HG03558 (cell line): ENCODE results near the gene SLC25A12.
"Not testable (repeated sequence)": the region's sequence is repeated elsewhere in the genome, so short reads cannot be mapped to it uniquely, and the experiment has no call there.

ENCODE experiments used
- ATAC-seq: cut with Tn5 transposase; IDR thresholded peaks from one replicate; pipeline ENCODE4 v1.9.1; 2021; ENCODE audit warnings: moderate number of reproducible peaks; ENCODE audit not compliant: unreplicated experiment; ENCODE audit errors: extremely low read depth

SLC25A12 gene

GRCh38 chr2:171793691-171794678 lies 100.1 kb downstream of the SLC25A12 start:
- no peak for ATAC-seq

GRCh38 chr2:171792886-171793580 lies 101.0 kb downstream of the SLC25A12 start:
- ATAC-seq: no peak

GRCh38 chr2:171792157-171792556 lies 101.9 kb downstream of the SLC25A12 start:
- no peak for ATAC-seq

- ATAC-seq: no peak
Observed at GRCh38 chr2:171791361-171791760, 102.7 kb downstream of the SLC25A12 start.

GRCh38 chr2:171789956-171790355 lies 104.1 kb downstream of the SLC25A12 start:
- no peak for ATAC-seq

GRCh38 chr2:171788316-171788993 lies 105.6 kb downstream of the SLC25A12 start:
- no peak for ATAC-seq

- no peak for ATAC-seq
Observed at GRCh38 chr2:171787333-171788072, 106.5 kb downstream of the SLC25A12 start.

- ATAC-seq: no peak
Observed at GRCh38 chr2:171785450-171785849, 108.6 kb downstream of the SLC25A12 start.

GRCh38 chr2:171778515-171778914 lies 115.5 kb downstream of the SLC25A12 start:
- no peak for ATAC-seq

- not testable (repeated sequence) for ATAC-seq
Observed at GRCh38 chr2:171774581-171774980, 119.5 kb downstream of the SLC25A12 start.

GRCh38 chr2:171772373-171772772 lies 121.7 kb downstream of the SLC25A12 start:
- ATAC-seq: no peak

- no peak for ATAC-seq
Observed at GRCh38 chr2:171771463-171771862, 122.6 kb downstream of the SLC25A12 start.

GRCh38 chr2:171763602-171764001 lies 130.4 kb downstream of the SLC25A12 start:
- ATAC-seq: no peak

- no peak for ATAC-seq
Observed at GRCh38 chr2:171762879-171763573, 131.0 kb downstream of the SLC25A12 start.

GRCh38 chr2:171761176-171761575 lies 132.9 kb downstream of the SLC25A12 start:
- ATAC-seq: not testable (repeated sequence)

GRCh38 chr2:171758762-171759161 lies 135.3 kb downstream of the SLC25A12 start:
- ATAC-seq: not testable (repeated sequence)

- no peak for ATAC-seq
Observed at GRCh38 chr2:171754254-171754939, 139.6 kb downstream of the SLC25A12 start.

GRCh38 chr2:171747371-171747770 lies 146.7 kb downstream of the SLC25A12 start:
- no peak for ATAC-seq

GRCh38 chr2:171745806-171746205 lies 148.2 kb downstream of the SLC25A12 start:
- ATAC-seq: no peak
